WERI-Rb-1 (cell line): ENCODE measurements around the gene MAML2.
A peak's percentile ranks its signal among the peaks of the same experiment; 100 is the strongest.

Source experiments
- DNase-seq: peaks from one replicate; pipeline ENCODE4 v3.0.0-alpha.2; 2020
- H3K27ac ChIP-seq: fragments of 250-450 bp; sonication (Bioruptor Pico); 2 replicates; pipeline ENCODE4 v1.5.1; 2020; ENCODE audit warnings: mild to moderate bottlenecking, moderate library complexity
- H3K27me3 ChIP-seq: fragments of 250-450 bp; sonication (Bioruptor Pico); 2 replicates; pipeline ENCODE4 v1.5.1; 2021; ENCODE audit warnings: mild to moderate bottlenecking, low read depth, moderate library complexity; ENCODE audit not compliant: insufficient read depth, severe bottlenecking
- H3K36me3 ChIP-seq: fragments of 250-450 bp; sonication (Bioruptor Pico); 2 replicates; pipeline ENCODE4 v1.5.1; 2020; ENCODE audit warnings: mild to moderate bottlenecking, moderate library complexity
- H3K4me3 ChIP-seq: 2 replicates; pipeline ENCODE4 v1.5.1; 2011; ENCODE audit warnings: low read depth, mild to moderate bottlenecking, control low read depth, low read length
- H3K9me3 ChIP-seq: fragments of 250-450 bp; sonication (Bioruptor Pico); 2 replicates; pipeline ENCODE4 v1.5.1; 2021; ENCODE audit warnings: mild to moderate bottlenecking, moderate library complexity; ENCODE audit not compliant: severe bottlenecking
- CTCF ChIP-seq: IDR thresholded peaks from 2 replicates; pipeline ENCODE4 v1.5.1; 2011; ENCODE audit warnings: low read depth, mild to moderate bottlenecking, control low read depth, inconsistent platforms, low read length

MAML2 gene

GRCh38 chr11:96061069-96061468, 281.9 kb downstream of the MAML2 start:
- H3K36me3 ChIP-seq = peaks cover 3% of the 10 kb centered on the region; the same call in 1 of the 2 replicates
- DNase-seq = no peak
- no peak overlapping the region for H3K4me3 ChIP-seq
- H3K27me3 ChIP-seq = no peaks in the 10 kb centered on the region
- TF ChIP-seq CTCF = no peak
- no peaks in the 10 kb centered on the region for H3K9me3 ChIP-seq
- no peak overlapping the region for H3K27ac ChIP-seq

GRCh38 chr11:96057502-96057901, 285.5 kb downstream of the MAML2 start:
- Histone ChIP-seq H3K9me3 (no peaks in the 10 kb centered on the region), H3K27ac (no peak overlapping the region), H3K4me3 (no peak overlapping the region), H3K27me3 (no peaks in the 10 kb centered on the region), H3K36me3 (peaks cover 3% of the 10 kb centered on the region)
- no peak for TF ChIP-seq CTCF
- no peak for DNase-seq

GRCh38 chr11:96056576-96056975, 286.4 kb downstream of the MAML2 start:
- H3K27ac ChIP-seq = peak overlapping the region; percentile 90

GRCh38 chr11:96055706-96056387, 287.1 kb downstream of the MAML2 start:
- peak; percentile 16 for DNase-seq
- Histone ChIP-seq H3K36me3 (peaks cover 3% of the 10 kb centered on the region), H3K27ac (peak overlapping the region; percentile 90), H3K9me3 (no peaks in the 10 kb centered on the region), H3K4me3 (peak overlapping the region; percentile 12; the same call in 1 of the 2 replicates), H3K27me3 (no peaks in the 10 kb centered on the region)
- no peak for TF ChIP-seq CTCF

More at GRCh38 chr11:96056576-96056975, 286.4 kb downstream of the MAML2 start:
- Histone ChIP-seq H3K36me3 (peaks cover 6% of the 10 kb centered on the region), H3K4me3 (no peak overlapping the region), H3K27me3 (no peaks in the 10 kb centered on the region), H3K9me3 (no peaks in the 10 kb centered on the region)
- no peak for TF ChIP-seq CTCF
- DNase-seq = no peak

- peak; percentile 29; the same call in 1 of the 2 replicates for TF ChIP-seq CTCF
- peak; percentile 52 for DNase-seq
- H3K27me3 ChIP-seq = no peaks in the 10 kb centered on the region
- peak overlapping the region; percentile 90 for H3K27ac ChIP-seq
- no peaks in the 10 kb centered on the region for H3K9me3 ChIP-seq
- H3K4me3 ChIP-seq = peak overlapping the region; percentile 12; the same call in 1 of the 2 replicates
- H3K36me3 ChIP-seq = peaks cover 3% of the 10 kb centered on the region
Observed at GRCh38 chr11:96054870-96055705, 287.9 kb downstream of the MAML2 start.
